SK-N-SH treated with all-trans-retinoic acid at 6 μM for 48 hours (cell line): Measurements from ENCODE around the gene CEACAM5.

Source experiments
- ATAC-seq: fragments of 200-7000 bp; cut with Tn5 transposase; 3 replicates; pipeline ENCODE4 v1.9.1; 2020; ENCODE audit warnings: mild to moderate bottlenecking, moderate library complexity
- BACH2 ChIP-seq: fragments of 250-450 bp; sonication (Bioruptor Pico); IDR thresholded peaks from 2 replicates; pipeline ENCODE4 v1.9.0; 2021; ENCODE audit warnings: mild to moderate bottlenecking, borderline replicate concordance
- CREB5 ChIP-seq: fragments of 250-450 bp; sonication (Bioruptor Pico); IDR thresholded peaks from 2 replicates; pipeline ENCODE4 v1.5.1; 2020; ENCODE audit warnings: low read depth, mild to moderate bottlenecking, moderate library complexity
- CSDC2 ChIP-seq: fragments of 250-450 bp; sonication (Bioruptor Pico); IDR thresholded peaks from 2 replicates; pipeline ENCODE4 v1.5.0; 2020; ENCODE audit warnings: mild to moderate bottlenecking, moderate library complexity
- ESRRG ChIP-seq: fragments of 250-450 bp; sonication (Bioruptor Pico); IDR thresholded peaks from 2 replicates; pipeline ENCODE4 v1.6.1; 2021; ENCODE audit warnings: mild to moderate bottlenecking
- GLIS3 ChIP-seq: fragments of 250-450 bp; sonication (Bioruptor Pico); IDR thresholded peaks from 2 replicates; pipeline ENCODE4 v1.5.0; 2020; ENCODE audit warnings: mild to moderate bottlenecking, moderate library complexity
- ISL1 ChIP-seq: fragments of 250-450 bp; sonication (Bioruptor Pico); IDR thresholded peaks from 2 replicates; pipeline ENCODE4 v2.1.2; 2022; ENCODE audit warnings: mild to moderate bottlenecking, moderate library complexity
- OSR1 ChIP-seq: fragments of 250-450 bp; sonication (Bioruptor Pico); IDR thresholded peaks from 2 replicates; pipeline ENCODE4 v1.8.0; 2022; ENCODE audit warnings: moderate library complexity, mild to moderate bottlenecking, inconsistent platforms
- PATZ1 ChIP-seq: fragments of 250-450 bp; sonication (Bioruptor Pico); IDR thresholded peaks from 2 replicates; pipeline ENCODE4 v1.8.0; 2020; ENCODE audit warnings: mild to moderate bottlenecking, moderate library complexity, borderline replicate concordance
- POU6F1 ChIP-seq: fragments of 250-450 bp; sonication (Bioruptor Pico); IDR thresholded peaks from 2 replicates; pipeline ENCODE4 v1.8.0; 2021; ENCODE audit warnings: low read depth, mild to moderate bottlenecking, moderate library complexity, borderline replicate concordance
- PPARA ChIP-seq: fragments of 250-450 bp; sonication (Bioruptor Pico); IDR thresholded peaks from 2 replicates; pipeline ENCODE4 v1.5.0; 2020; ENCODE audit warnings: mild to moderate bottlenecking, borderline replicate concordance
- RARB ChIP-seq: fragments of 250-450 bp; sonication (Bioruptor Pico); IDR thresholded peaks from 2 replicates; pipeline ENCODE4 v1.8.0; 2021; ENCODE audit warnings: mild to moderate bottlenecking, moderate library complexity
- SNAI2 ChIP-seq: fragments of 250-450 bp; sonication (Bioruptor Pico); IDR thresholded peaks from 2 replicates; pipeline ENCODE4 v1.5.0; 2020; ENCODE audit warnings: mild to moderate bottlenecking, moderate library complexity
- TCF4 ChIP-seq: fragments of 250-450 bp; sonication (Bioruptor Pico); IDR thresholded peaks from 2 replicates; pipeline ENCODE4 v1.8.0; 2021; ENCODE audit warnings: mild to moderate bottlenecking, moderate library complexity, borderline replicate concordance
- TOX ChIP-seq: fragments of 250-450 bp; sonication (Bioruptor Pico); IDR thresholded peaks from 2 replicates; pipeline ENCODE4 v1.8.0; 2021; ENCODE audit warnings: mild to moderate bottlenecking, moderate library complexity, borderline replicate concordance
- ZC3H10 ChIP-seq: fragments of 250-450 bp; sonication (Bioruptor Pico); IDR thresholded peaks from 2 replicates; pipeline ENCODE4 v1.5.1; 2021; ENCODE audit warnings: mild to moderate bottlenecking, moderate library complexity
- ZFP30 ChIP-seq: fragments of 450-650 bp; formaldehyde crosslinking; IDR thresholded peaks from 2 replicates; pipeline ENCODE4 v1.5.0; 2022; ENCODE audit warnings: mild to moderate bottlenecking, moderate library complexity
- ZNF70 ChIP-seq: fragments of 450-650 bp; formaldehyde crosslinking; IDR thresholded peaks from 2 replicates; pipeline ENCODE4 v1.5.0; 2020; ENCODE audit warnings: mild to moderate bottlenecking, moderate library complexity
- ZNF8 ChIP-seq: fragments of 450-650 bp; formaldehyde crosslinking; IDR thresholded peaks from 2 replicates; pipeline ENCODE4 v1.5.0; 2020; ENCODE audit warnings: mild to moderate bottlenecking, moderate library complexity

CEACAM5 gene

GRCh38 chr19:41706741-41707501, 1.5 kb upstream of the CEACAM5 start (continued):
- TF ChIP-seq PATZ1: no peak
- TF ChIP-seq, all 23 proteins: peak for 0

- ATAC-seq: no peak
These were observed 969 bp upstream of the CEACAM5 start for GRCh38 chr19:41707502-41707812.

GRCh38 chr19:41707871-41708371, 505 bp upstream of the CEACAM5 start:
- no peak for ATAC-seq
- TF ChIP-seq BACH2 (CRISPR knock-in tag): no peak
- no peak for TF ChIP-seq CSDC2 (CRISPR knock-in tag)
- no peak for TF ChIP-seq POU6F1
- no peak for TF ChIP-seq ZFP30 (CRISPR knock-in tag)
- TF ChIP-seq PATZ1: no peak
- no peak for TF ChIP-seq CREB5 (CRISPR knock-in tag)
- TF ChIP-seq ZNF70 (CRISPR knock-in tag): no peak
- no peak for TF ChIP-seq RARB (CRISPR knock-in tag)
- TF ChIP-seq TCF4 (CRISPR knock-in tag): no peak
- no peak for TF ChIP-seq ISL1 (CRISPR knock-in tag)

More at GRCh38 chr19:41707502-41707812, 969 bp upstream of the CEACAM5 start:
- TF ChIP-seq RARB (CRISPR knock-in tag) (no peak), OSR1 (CRISPR knock-in tag) (no peak), ZC3H10 (CRISPR knock-in tag) (no peak), ZFP30 (CRISPR knock-in tag) (no peak), PPARA (no peak), ZNF8 (no peak), POU6F1 (no peak), CREB5 (CRISPR knock-in tag) (no peak), BACH2 (CRISPR knock-in tag) (no peak), SNAI2 (CRISPR knock-in tag) (no peak), ZNF70 (CRISPR knock-in tag) (no peak), ESRRG (CRISPR knock-in tag) (no peak), GLIS3 (CRISPR knock-in tag) (no peak), TCF4 (CRISPR knock-in tag) (no peak), PATZ1 (no peak), TOX (no peak)
